Naive thymus-derived CD4-positive, alpha-beta T cell (primary cell): ENCODE data around the gene TF. TPM values are rescaled to one million over a fixed set of nuclear protein-coding genes. Genes with fewer than 3 reads are reported as not detected.
A peak's percentile ranks its signal among the peaks of the same experiment; 100 is the strongest.

ENCODE experiments used
- ATAC-seq: fragments of 150-1000 bp; cut with Tn5 transposase; 2 replicates; pipeline ENCODE4 v1.10.0; 2021; ENCODE audit warnings: mild to moderate bottlenecking, moderate library complexity
- CTCF ChIA-PET: fragments of 350-600 bp; sonication (Branson Sonifier 250); formaldehyde crosslinking; loops from one replicate; lab custom pipeline; 2021; ENCODE audit warnings: antibody characterized with exemption; lab: Charles Lee
- POLR2A ChIA-PET: fragments of 350-600 bp; sonication (Branson Sonifier 250); formaldehyde crosslinking; loops from one replicate; lab custom pipeline; 2021; ENCODE audit warnings: antibody characterized with exemption, inconsistent platforms; lab: Charles Lee
- DNase-seq, 9 donors: peaks; one replicate each; pipeline versions ENCODE4 v3.0.0 to v3.0.0-alpha.2; 2020 to 2022; ENCODE audit warnings: mixed read lengths in 1 of 9
- H3K27ac ChIP-seq: one replicate; pipeline ENCODE4 v1.7.0; 2013; ENCODE audit warnings: mild to moderate bottlenecking, low read depth, low read length, moderate library complexity
- H3K27me3 ChIP-seq, 2 donors: one replicate each; pipeline ENCODE4 v1.7.0; 2013; ENCODE audit warnings: low read length in 2 of 2, mild to moderate bottlenecking in 2 of 2, moderate library complexity in 2 of 2; ENCODE audit not compliant: control insufficient read depth in 2 of 2, insufficient read depth in 2 of 2
- H3K36me3 ChIP-seq, 3 experiments: 1 replicate in 2 of 3; 2 replicates in 1 of 3; pipeline ENCODE4 v1.7.0; 2013; ENCODE audit warnings: low read length in 3 of 3, mild to moderate bottlenecking in 3 of 3, moderate library complexity in 1 of 3; ENCODE audit not compliant: insufficient read depth in 3 of 3, control insufficient read depth in 2 of 3
- H3K4me1 ChIP-seq, 2 donors: one replicate each; pipeline ENCODE4 v1.7.0; 2013; ENCODE audit warnings: low read length in 2 of 2, mild to moderate bottlenecking in 2 of 2, moderate library complexity in 1 of 2; ENCODE audit not compliant: control insufficient read depth in 2 of 2, insufficient read depth in 2 of 2
- H3K4me3 ChIP-seq: 2 replicates; pipeline ENCODE4 v1.7.0; 2013; ENCODE audit warnings: mild to moderate bottlenecking, low read length
- H3K9me3 ChIP-seq, 3 experiments: 1 replicate in 2 of 3; 2 replicates in 1 of 3; pipeline ENCODE4 v1.7.0; 2013; ENCODE audit warnings: low read length in 3 of 3; ENCODE audit not compliant: control insufficient read depth in 2 of 3
- H3K27ac Mint-ChIP-seq, 9 donors: one replicate each; pipeline ENCODE4 v1.8.0; 2020 to 2022; ENCODE audit warnings: mixed read lengths in 9 of 9, mild to moderate bottlenecking in 8 of 9, moderate library complexity in 5 of 9, inconsistent platforms in 2 of 9
- H3K27me3 Mint-ChIP-seq, 5 donors: one replicate each; pipeline ENCODE4 v1.8.0; 2021 to 2022; ENCODE audit warnings: mixed read lengths in 5 of 5, mild to moderate bottlenecking in 1 of 5
- H3K36me3 Mint-ChIP-seq, 5 donors: one replicate each; pipeline ENCODE4 v1.8.0; 2020 to 2022; ENCODE audit warnings: mixed read lengths in 5 of 5, mild to moderate bottlenecking in 3 of 5, inconsistent platforms in 1 of 5
- H3K4me1 Mint-ChIP-seq, 7 donors: one replicate each; pipeline ENCODE4 v1.8.0; 2020 to 2022; ENCODE audit warnings: mixed read lengths in 7 of 7, mild to moderate bottlenecking in 3 of 7, inconsistent platforms in 1 of 7
- H3K4me3 Mint-ChIP-seq, 10 donors: one replicate each; pipeline ENCODE4 v1.8.0; 2020 to 2022; ENCODE audit warnings: mild to moderate bottlenecking in 10 of 10, mixed read lengths in 10 of 10, moderate library complexity in 6 of 10, inconsistent platforms in 2 of 10
- H3K9me3 Mint-ChIP-seq, 11 donors: one replicate each; pipeline ENCODE4 v1.8.0; 2020 to 2022; ENCODE audit warnings: mixed read lengths in 11 of 11, mild to moderate bottlenecking in 4 of 11, inconsistent platforms in 1 of 11, moderate library complexity in 1 of 11
- intact Hi-C, 2 donors: fragments of 100-400 bp; cut with micrococcal nuclease; formaldehyde crosslinking; loops; one replicate each; pipeline ENCODE4 v1.15.1; 2023
- polyA plus RNA-seq, 2 donors: library from polyadenylated mRNA; unstranded; fragments of 300-500 nt; fragmentation: Illumina TruSeq; gene quantifications; one replicate each; pipeline ENCODE4 v1.2.3, GENCODE V29; 2021
- total RNA-seq, 6 experiments: library from RNA in 5 of 6; stranded (reverse) in 5 of 6; gene quantifications; 1 replicate in 5 of 6; 2 replicates in 1 of 6; pipeline ENCODE4 v1.2.3 and lab custom pipeline; 2021 to 2026

Gene TF
- total and polyA plus RNA-seq, 7 experiments from 2014 or later: 0.11 to 0.54 (median 0.35) TPM; not detected in 2

GRCh38 chr3:133815386-133815785 is 69.2 kb downstream of the TF start:
- ChIA-PET CTCF (no interaction called here), POLR2A (no interaction called here)
- H3K4me3 Mint-ChIP-seq: no peak overlapping the region
- no peaks in the 10 kb centered on the region for H3K9me3 Mint-ChIP-seq
- DNase-seq (no peak), ATAC-seq (no peak)
- no peak overlapping the region for H3K4me3 ChIP-seq
- H3K36me3 ChIP-seq: peaks cover 13 to 73% (median 24%) of the 10 kb centered on the region in 3 experiments
- intact Hi-C loops: loop anchor here in 1 of 2 donors (5.0 kb wide), 1 partner anchor 397 kb away; no protein-coding TSS in a partner anchor
- peak overlapping the region in 2 of 9 donors; percentile 4 to 77 for H3K27ac Mint-ChIP-seq
- peaks cover 8 to 43% (median 28%) of the 10 kb centered on the region in 5 donors for H3K36me3 Mint-ChIP-seq
- no peak overlapping the region for H3K27ac ChIP-seq
- H3K27me3 ChIP-seq: no peaks in the 10 kb centered on the region
- no peaks in the 10 kb centered on the region for H3K4me1 ChIP-seq
- H3K4me1 Mint-ChIP-seq: peaks cover 8 to 38% (median 19%) of the 10 kb centered on the region in 7 donors
- no peaks in the 10 kb centered on the region for H3K27me3 Mint-ChIP-seq
- H3K9me3 ChIP-seq: no peaks in the 10 kb centered on the region

- Mint-ChIP-seq H3K4me3 (no peak overlapping the region), H3K9me3 (no peaks in the 10 kb centered on the region), H3K27ac (no peak overlapping the region), H3K36me3 (peaks cover 21 to 58% (median 29%) of the 10 kb centered on the region in 5 donors), H3K27me3 (no peaks in the 10 kb centered on the region), H3K4me1 (peaks cover 3 to 10% (median 7%) of the 10 kb centered on the region in 7 donors)
- no peak for DNase-seq
- no peak overlapping the region for H3K4me3 ChIP-seq
- ChIA-PET POLR2A (no interaction called here), CTCF (interaction anchor here (1.0 kb wide), 1 partner anchor 106 kb away, joined by 3 read pairs; no protein-coding TSS in a partner anchor)
- no peaks in the 10 kb centered on the region for H3K4me1 ChIP-seq
- intact Hi-C loops: loop anchor here in 1 of 2 donors (5.0 kb wide), 1 partner anchor 158 kb away; the partner anchor contains the start of gene TOPBP1
- no peaks in the 10 kb centered on the region for H3K9me3 ChIP-seq
- peaks cover 13 to 84% (median 30%) of the 10 kb centered on the region in 3 experiments for H3K36me3 ChIP-seq
- no peaks in the 10 kb centered on the region for H3K27me3 ChIP-seq
- ATAC-seq: no peak
- H3K27ac ChIP-seq: no peak overlapping the region
Measured at GRCh38 chr3:133820129-133820528, 73.9 kb downstream of the TF start.

GRCh38 chr3:133820889-133821675 is 74.9 kb downstream of the TF start:
- CTCF ChIA-PET: no interaction called here
- Histone ChIP-seq H3K4me3 (no peak overlapping the region), H3K4me1 (no peaks in the 10 kb centered on the region), H3K36me3 (peaks cover 17 to 84% (median 30%) of the 10 kb centered on the region in 3 experiments), H3K9me3 (no peaks in the 10 kb centered on the region), H3K27me3 (no peaks in the 10 kb centered on the region), H3K27ac (no peak overlapping the region)
- ATAC-seq: no peak
- POLR2A ChIA-PET: no interaction called here
- intact Hi-C loops: loop anchor here in 1 of 2 donors (5.0 kb wide), 1 partner anchor 159 kb away; the partner anchor contains the start of gene TOPBP1
- no peak for DNase-seq
- Mint-ChIP-seq H3K36me3 (peaks cover 17 to 64% (median 31%) of the 10 kb centered on the region in 5 donors), H3K4me3 (no peak overlapping the region), H3K4me1 (peaks cover 0 to 6% (median 3%) of the 10 kb centered on the region in 7 donors), H3K27ac (peak overlapping the region in 1 of 9 donors; percentile 82), H3K9me3 (no peaks in the 10 kb centered on the region), H3K27me3 (no peaks in the 10 kb centered on the region)

GRCh38 chr3:133821767-133822638 is 75.8 kb downstream of the TF start:
- CTCF ChIA-PET: no interaction called here
- H3K27me3 ChIP-seq: no peaks in the 10 kb centered on the region
- H3K4me3 ChIP-seq: no peak overlapping the region
- Mint-ChIP-seq H3K4me1 (peaks cover 0 to 6% (median 3%) of the 10 kb centered on the region in 7 donors), H3K27ac (peak overlapping the region in 2 of 9 donors; percentile 10 to 23), H3K4me3 (no peak overlapping the region), H3K36me3 (peaks cover 17 to 66% (median 31%) of the 10 kb centered on the region in 5 donors), H3K27me3 (no peaks in the 10 kb centered on the region), H3K9me3 (no peaks in the 10 kb centered on the region)
- POLR2A ChIA-PET: no interaction called here
- no peak for ATAC-seq
- intact Hi-C loops: loop anchor here in 1 of 2 donors (5.0 kb wide), 1 partner anchor 160 kb away; the partner anchor contains the start of gene TOPBP1
- no peaks in the 10 kb centered on the region for H3K9me3 ChIP-seq
- peaks cover 13 to 77% (median 30%) of the 10 kb centered on the region in 3 experiments for H3K36me3 ChIP-seq
- no peak overlapping the region for H3K27ac ChIP-seq
- DNase-seq: no peak
- no peaks in the 10 kb centered on the region for H3K4me1 ChIP-seq

- H3K9me3 Mint-ChIP-seq: no peaks in the 10 kb centered on the region
- H3K4me3 Mint-ChIP-seq: no peak overlapping the region
- no peaks in the 10 kb centered on the region for H3K27me3 ChIP-seq
- H3K9me3 ChIP-seq: no peaks in the 10 kb centered on the region
- POLR2A ChIA-PET: no interaction called here
- H3K36me3 Mint-ChIP-seq: peaks cover 17 to 56% (median 24%) of the 10 kb centered on the region in 5 donors
- H3K27ac ChIP-seq: no peak overlapping the region
- no peak overlapping the region for H3K4me3 ChIP-seq
- peaks cover 6 to 57% (median 22%) of the 10 kb centered on the region in 3 experiments for H3K36me3 ChIP-seq
- H3K27ac Mint-ChIP-seq: peak overlapping the region in 2 of 9 donors; percentile 2 to 49
- no peaks in the 10 kb centered on the region for H3K4me1 ChIP-seq
- no peaks in the 10 kb centered on the region for H3K27me3 Mint-ChIP-seq
- intact Hi-C loops: loop anchor here in 1 of 2 donors (5.0 kb wide), 1 partner anchor 163 kb away; the partner anchor contains the start of gene TOPBP1
- H3K4me1 Mint-ChIP-seq: no peaks in the 10 kb centered on the region
- ATAC-seq (no peak), DNase-seq (no peak)
- CTCF ChIA-PET: no interaction called here
Measured at GRCh38 chr3:133824961-133825485, 78.8 kb downstream of the TF start.
